ENCODE measurements around the gene UVSSA. TPM values are rescaled to one million over a fixed set of nuclear protein-coding genes. Genes with fewer than 3 reads are reported as not detected.

The UVSSA gene
- total and polyA plus RNA-seq, 2 donors (not counting 1 experiment from before 2014, with no cell fraction given) = 34.6 to 40.5 TPM

- no peak overlapping the region for H3K4me2 ChIP-seq (replicated peaks; ENCODE audit: low read depth, low read length, poor library complexity, severe bottlenecking)
- no peaks in the 10 kb centered on the region for H3K27me3 Mint-ChIP-seq
- peaks cover 37% of the 10 kb centered on the region for H3K4me1 Mint-ChIP-seq
- H3K4me3 ChIP-seq (ENCODE audit: control extremely low read depth in 1 of 5, extremely low read depth in 1 of 5, insufficient read depth in 1 of 5, low read depth in 2 of 5, low read length in 4 of 5) = no peak overlapping the region
- peaks cover 93% of the 10 kb centered on the region for H3K79me2 ChIP-seq (ENCODE audit: control insufficient read depth, insufficient read depth, low read length)
- DNase-seq (no peak), ATAC-seq (ENCODE audit: low read depth) (no peak)
- H3K9me3 Mint-ChIP-seq (ENCODE audit: insufficient read depth) = no peaks in the 10 kb centered on the region
- H3K9ac ChIP-seq (ENCODE audit: low read length) = no peak overlapping the region
- intact Hi-C loops (cut with micrococcal nuclease) = no loop called here
- no peaks in the 10 kb centered on the region for H3K27me3 ChIP-seq (replicated peaks in 1 of 4; ENCODE audit: control extremely low read depth in 1 of 4, control insufficient read depth in 3 of 4, insufficient read depth in 4 of 4, low read length in 3 of 4)
- no peak overlapping the region for H3K27ac ChIP-seq (ENCODE audit: low read length in 2 of 2)
- H3K27ac Mint-ChIP-seq = no peak overlapping the region
- peaks cover 0 to 44% of the 10 kb centered on the region in 2 experiments for H3K36me3 ChIP-seq (replicated peaks in 1 of 2; ENCODE audit: control extremely low read depth in 1 of 2, control insufficient read depth in 1 of 2, extremely low read depth in 1 of 2, insufficient read depth in 2 of 2, low read length in 1 of 2)
- H3K4me3 Mint-ChIP-seq = no peak overlapping the region
- no peak for TF ChIP-seq CTCF (IDR thresholded peaks at IDR 0.05)
- TF ChIP-seq EZH2 (IDR thresholded peaks at IDR 0.05; ENCODE audit: borderline replicate concordance, insufficient read depth, low read depth, low read length, poor library complexity, severe bottlenecking) = no peak
- ChIA-PET POLR2A (no interaction called here), CTCF (no interaction called here)
- 88% methylated on average over 14 of the region's 15 CpGs for WGBS (ENCODE audit: insufficient coverage)
- no peaks in the 10 kb centered on the region for H3K9me3 ChIP-seq (ENCODE audit: control extremely low read depth in 1 of 3, control insufficient read depth in 2 of 3, insufficient read depth in 1 of 3, low read length in 2 of 3)
- peaks cover 84% of the 10 kb centered on the region for H4K20me1 ChIP-seq (ENCODE audit: control insufficient read depth, insufficient read depth, low read length, poor library complexity, severe bottlenecking)
- no peak overlapping the region for H2AFZ ChIP-seq (ENCODE audit: insufficient read depth, low read depth, low read length, poor library complexity, severe bottlenecking)
- H3K4me1 ChIP-seq (ENCODE audit: control insufficient read depth in 2 of 2, insufficient read depth in 2 of 2, low read length in 2 of 2) = peaks cover 0 to 1% of the 10 kb centered on the region in 2 donors
Observed at GRCh38 chr4:1299301-1299860, 47.6 kb upstream of the UVSSA start.

- Mint-ChIP-seq H3K9me3 (ENCODE audit: insufficient read depth) (no peaks in the 10 kb centered on the region), H3K4me3 (no peak overlapping the region), H3K27me3 (no peaks in the 10 kb centered on the region), H3K4me1 (peaks cover 34% of the 10 kb centered on the region), H3K27ac (no peak overlapping the region)
- no peak for DNase-seq
- no peak for ATAC-seq (ENCODE audit: low read depth)
- Histone ChIP-seq H3K4me2 (replicated peaks; ENCODE audit: low read depth, low read length, poor library complexity, severe bottlenecking) (no peak overlapping the region), H3K4me3 (ENCODE audit: control extremely low read depth in 1 of 5, extremely low read depth in 1 of 5, insufficient read depth in 1 of 5, low read depth in 2 of 5, low read length in 4 of 5) (no peak overlapping the region), H3K36me3 (replicated peaks in 1 of 2; ENCODE audit: control extremely low read depth in 1 of 2, control insufficient read depth in 1 of 2, extremely low read depth in 1 of 2, insufficient read depth in 2 of 2, low read length in 1 of 2) (peaks cover 0 to 44% of the 10 kb centered on the region in 2 experiments), H3K9ac (ENCODE audit: low read length) (no peak overlapping the region), H2AFZ (ENCODE audit: insufficient read depth, low read depth, low read length, poor library complexity, severe bottlenecking) (no peak overlapping the region), H3K9me3 (ENCODE audit: control extremely low read depth in 1 of 3, control insufficient read depth in 2 of 3, insufficient read depth in 1 of 3, low read length in 2 of 3) (no peaks in the 10 kb centered on the region), H4K20me1 (ENCODE audit: control insufficient read depth, insufficient read depth, low read length, poor library complexity, severe bottlenecking) (peaks cover 81% of the 10 kb centered on the region), H3K4me1 (ENCODE audit: control insufficient read depth in 2 of 2, insufficient read depth in 2 of 2, low read length in 2 of 2) (peaks cover 0 to 2% of the 10 kb centered on the region in 2 donors), H3K27ac (ENCODE audit: low read length in 2 of 2) (no peak overlapping the region), H3K27me3 (replicated peaks in 1 of 4; ENCODE audit: control extremely low read depth in 1 of 4, control insufficient read depth in 3 of 4, insufficient read depth in 4 of 4, low read length in 3 of 4) (no peaks in the 10 kb centered on the region), H3K79me2 (ENCODE audit: control insufficient read depth, insufficient read depth, low read length) (peaks cover 91% of the 10 kb centered on the region)
- intact Hi-C loops (cut with micrococcal nuclease) = no loop called here
- CTCF ChIA-PET = no interaction called here
- POLR2A ChIA-PET = no interaction called here
- TF ChIP-seq CTCF (IDR thresholded peaks at IDR 0.05) (no peak), EZH2 (IDR thresholded peaks at IDR 0.05; ENCODE audit: borderline replicate concordance, insufficient read depth, low read depth, low read length, poor library complexity, severe bottlenecking) (no peak)
- 90% methylated on average over 33 of the region's 40 CpGs for WGBS (ENCODE audit: insufficient coverage)
Observed at GRCh38 chr4:1300466-1301455, 46.2 kb upstream of the UVSSA start.

Measured in B cell (primary cell).